Measurements from ENCODE around the gene SLC35G4. TPM values are rescaled to one million over a fixed set of nuclear protein-coding genes. Genes with fewer than 3 reads are reported as not detected.
"Not testable (repeated sequence)": the region's sequence is repeated elsewhere in the genome, so short reads cannot be mapped to it uniquely, and the experiment has no call there.

Gene SLC35G4
- total RNA-seq, 2 donors from 2014 or later: not detected

DNA sequence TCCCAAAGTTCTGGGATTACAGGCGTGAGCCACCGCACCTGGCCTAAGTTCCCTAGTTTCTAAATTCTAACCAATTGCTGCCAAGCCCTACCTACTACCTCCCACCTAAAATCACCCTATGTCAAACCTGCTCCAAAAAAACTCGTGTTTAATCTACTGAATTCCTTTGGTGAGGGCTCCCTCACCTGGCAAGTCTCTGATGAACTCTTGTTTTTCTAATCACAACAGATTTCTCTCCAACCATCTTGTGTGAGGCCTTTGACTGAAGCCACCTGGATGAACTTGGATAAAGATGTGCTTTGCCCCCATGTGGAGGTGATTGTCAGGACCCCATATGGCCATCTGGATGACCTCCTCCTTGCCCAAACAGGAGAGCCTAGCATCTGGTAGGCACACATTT lies 17.4 kb upstream of the SLC35G4 start:
- Histone ChIP-seq H3K4me3 (no peak overlapping the region), H3K27ac (no peak overlapping the region), H3K4me1 (no peaks in the 10 kb centered on the region), H3K9me3 (no peaks in the 10 kb centered on the region), H3K36me3 (replicated peaks in 1 of 2; ENCODE audit: insufficient read depth in 1 of 2, low read depth in 2 of 2) (no peaks in the 10 kb centered on the region), H3K27me3 (no peaks in the 10 kb centered on the region)
- DNase-seq (no peak), ATAC-seq (no peak)
- WGBS, 2 donors: 67 to 75% methylated on average over 3 of the region's 3 CpGs
- intact Hi-C loops (cut with DNase I): no loop called here
- TF ChIP-seq, protein P1, sequence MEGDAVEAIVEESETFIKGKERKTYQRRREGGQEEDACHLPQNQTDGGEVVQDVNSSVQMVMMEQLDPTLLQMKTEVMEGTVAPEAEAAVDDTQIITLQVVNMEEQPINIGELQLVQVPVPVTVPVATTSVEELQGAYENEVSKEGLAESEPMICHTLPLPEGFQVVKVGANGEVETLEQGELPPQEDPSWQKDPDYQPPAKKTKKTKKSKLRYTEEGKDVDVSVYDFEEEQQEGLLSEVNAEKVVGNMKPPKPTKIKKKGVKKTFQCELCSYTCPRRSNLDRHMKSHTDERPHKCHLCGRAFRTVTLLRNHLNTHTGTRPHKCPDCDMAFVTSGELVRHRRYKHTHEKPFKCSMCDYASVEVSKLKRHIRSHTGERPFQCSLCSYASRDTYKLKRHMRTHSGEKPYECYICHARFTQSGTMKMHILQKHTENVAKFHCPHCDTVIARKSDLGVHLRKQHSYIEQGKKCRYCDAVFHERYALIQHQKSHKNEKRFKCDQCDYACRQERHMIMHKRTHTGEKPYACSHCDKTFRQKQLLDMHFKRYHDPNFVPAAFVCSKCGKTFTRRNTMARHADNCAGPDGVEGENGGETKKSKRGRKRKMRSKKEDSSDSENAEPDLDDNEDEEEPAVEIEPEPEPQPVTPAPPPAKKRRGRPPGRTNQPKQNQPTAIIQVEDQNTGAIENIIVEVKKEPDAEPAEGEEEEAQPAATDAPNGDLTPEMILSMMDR (IDR thresholded peaks at IDR 0.05): no peak
- TF ChIP-seq POLR2A (IDR thresholded peaks at IDR 0.05): no peak

DNA sequence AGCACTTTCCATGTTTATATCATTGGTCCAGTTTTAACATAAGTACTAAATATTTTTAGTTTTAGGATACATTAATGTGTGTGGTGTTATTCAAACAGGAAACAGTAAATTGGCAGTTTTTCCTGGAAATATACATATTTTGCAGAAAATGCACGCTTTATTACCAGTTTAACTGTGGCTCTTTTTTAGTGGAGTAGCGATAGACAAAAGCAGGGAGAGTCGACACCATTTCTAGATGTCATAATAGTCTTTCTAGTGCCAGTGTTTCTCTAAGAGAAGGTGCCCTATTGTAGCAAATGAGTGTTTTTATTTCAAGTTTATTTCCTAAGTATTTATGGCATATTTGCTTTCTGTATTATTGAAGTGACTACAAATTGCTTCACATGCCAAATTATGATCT lies 9.1 kb upstream of the SLC35G4 start:
- 70 to 83% methylated on average over 3 of the region's 3 CpGs for WGBS, 2 donors
- Histone ChIP-seq H3K9me3 (no peaks in the 10 kb centered on the region), H3K27ac (no peak overlapping the region), H3K4me1 (no peaks in the 10 kb centered on the region), H3K4me3 (no peak overlapping the region), H3K36me3 (replicated peaks in 1 of 2; ENCODE audit: insufficient read depth in 1 of 2, low read depth in 2 of 2) (no peaks in the 10 kb centered on the region), H3K27me3 (no peaks in the 10 kb centered on the region)
- ATAC-seq: no peak
- DNase-seq: no peak
- intact Hi-C loops (cut with DNase I): no loop called here
- TF ChIP-seq, protein P1 (IDR thresholded peaks at IDR 0.05): no peak

- WGBS, 2 donors: 29 to 44% methylated on average over 2 of the region's 2 CpGs
- no peak for TF ChIP-seq POLR2A (IDR thresholded peaks at IDR 0.05)
- TF ChIP-seq, protein P1 (IDR thresholded peaks at IDR 0.05): no peak
- no peak for ATAC-seq
- no peak for DNase-seq
- intact Hi-C loops (cut with DNase I): no loop called here
- no peaks in the 10 kb centered on the region for H3K9me3 ChIP-seq
- no peaks in the 10 kb centered on the region for H3K4me1 ChIP-seq
- no peak overlapping the region for H3K4me3 ChIP-seq
- H3K27me3 ChIP-seq: no peaks in the 10 kb centered on the region
- no peak overlapping the region for H3K27ac ChIP-seq
- no peaks in the 10 kb centered on the region for H3K36me3 ChIP-seq (replicated peaks in 1 of 2; ENCODE audit: insufficient read depth in 1 of 2, low read depth in 2 of 2)
These were observed 1.5 kb upstream of the SLC35G4 start for GRCh38 chr18:11607906-11608305.

GRCh38 chr18:11608618-11609017 lies 778 bp upstream of the SLC35G4 start:
- H3K27me3 ChIP-seq; intact Hi-C loops (cut with DNase I); DNase-seq; ATAC-seq; H3K27ac ChIP-seq; H3K9me3 ChIP-seq; H3K4me3 ChIP-seq; H3K36me3 ChIP-seq (replicated peaks in 1 of 2; ENCODE audit: insufficient read depth in 1 of 2, low read depth in 2 of 2); H3K4me1 ChIP-seq: not testable (repeated sequence)
- 74 to 84% methylated on average over 7 to 9 of the region's 19 CpGs for WGBS, 2 donors

DNA sequence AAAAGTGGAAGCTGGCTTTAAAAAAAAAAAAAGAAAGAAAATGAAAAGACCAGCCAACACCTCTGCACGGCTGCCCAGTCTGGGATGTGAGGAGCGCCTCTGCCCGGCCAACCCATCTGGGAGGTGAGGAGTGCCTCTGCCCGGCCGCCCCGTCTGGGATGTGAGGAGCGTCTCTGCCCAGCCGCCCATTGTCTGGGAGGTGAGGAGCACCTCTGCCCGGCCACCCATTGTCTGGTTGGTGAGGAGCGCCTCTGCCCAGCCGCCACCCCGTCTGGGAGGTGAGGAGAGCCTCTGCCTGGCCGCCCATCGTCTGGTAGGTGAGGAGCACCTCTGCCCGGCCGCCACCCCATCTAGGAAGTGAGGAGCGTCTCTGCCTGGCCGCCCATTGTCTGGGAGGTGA lies 3.7 kb downstream of the SLC35G4 start:
- H3K27ac ChIP-seq; ATAC-seq; H3K4me3 ChIP-seq; H3K27me3 ChIP-seq; intact Hi-C loops (cut with DNase I); H3K4me1 ChIP-seq; H3K36me3 ChIP-seq (replicated peaks in 1 of 2; ENCODE audit: insufficient read depth in 1 of 2, low read depth in 2 of 2); H3K9me3 ChIP-seq; DNase-seq: not testable (repeated sequence)
- 84 to 88% methylated on average over 7 to 17 of the region's 18 CpGs for WGBS, 2 donors

GRCh38 chr18:11613611-11614010 lies 4.2 kb downstream of the SLC35G4 start:
- DNase-seq; H3K27ac ChIP-seq; H3K4me1 ChIP-seq; intact Hi-C loops (cut with DNase I); ATAC-seq; H3K9me3 ChIP-seq; H3K27me3 ChIP-seq; H3K4me3 ChIP-seq; H3K36me3 ChIP-seq (replicated peaks in 1 of 2; ENCODE audit: insufficient read depth in 1 of 2, low read depth in 2 of 2): not testable (repeated sequence)
- 85 to 92% methylated on average over 2 to 9 of the region's 23 CpGs for WGBS, 2 donors

GRCh38 chr18:11614042-11614441 lies 4.6 kb downstream of the SLC35G4 start:
- H3K9me3 ChIP-seq; H3K4me1 ChIP-seq; H3K27ac ChIP-seq; H3K36me3 ChIP-seq (replicated peaks in 1 of 2; ENCODE audit: insufficient read depth in 1 of 2, low read depth in 2 of 2); ATAC-seq; intact Hi-C loops (cut with DNase I); H3K4me3 ChIP-seq; H3K27me3 ChIP-seq; DNase-seq: not testable (repeated sequence)
- WGBS, 2 donors: 88 to 100% methylated on average over 5 to 19 of the region's 21 CpGs

DNA sequence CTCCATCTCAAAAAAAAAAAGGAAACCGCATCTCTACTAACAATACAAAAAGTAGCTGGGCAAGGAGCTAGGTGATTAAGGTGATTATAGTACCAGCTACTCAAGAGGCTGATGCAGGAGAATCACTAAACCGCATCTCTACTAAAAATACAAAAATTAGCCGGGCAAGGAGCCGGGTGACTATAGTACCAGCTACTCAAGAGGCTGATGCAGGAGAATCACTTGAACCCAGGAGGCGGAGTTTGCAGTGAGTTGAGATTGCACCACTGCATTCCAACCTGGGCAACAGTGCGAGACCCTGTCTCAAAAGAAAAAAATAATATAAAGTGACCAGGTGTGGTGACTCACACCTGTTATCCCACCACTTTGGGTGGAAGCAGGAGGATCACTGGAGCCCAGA lies 5.6 kb downstream of the SLC35G4 start:
- H3K27ac ChIP-seq; H3K4me1 ChIP-seq; H3K4me3 ChIP-seq; H3K9me3 ChIP-seq; H3K27me3 ChIP-seq; ATAC-seq; intact Hi-C loops (cut with DNase I); DNase-seq; H3K36me3 ChIP-seq (replicated peaks in 1 of 2; ENCODE audit: insufficient read depth in 1 of 2, low read depth in 2 of 2): not testable (repeated sequence)
- 92 to 93% methylated on average over 6 of the region's 6 CpGs for WGBS, 2 donors

DNA sequence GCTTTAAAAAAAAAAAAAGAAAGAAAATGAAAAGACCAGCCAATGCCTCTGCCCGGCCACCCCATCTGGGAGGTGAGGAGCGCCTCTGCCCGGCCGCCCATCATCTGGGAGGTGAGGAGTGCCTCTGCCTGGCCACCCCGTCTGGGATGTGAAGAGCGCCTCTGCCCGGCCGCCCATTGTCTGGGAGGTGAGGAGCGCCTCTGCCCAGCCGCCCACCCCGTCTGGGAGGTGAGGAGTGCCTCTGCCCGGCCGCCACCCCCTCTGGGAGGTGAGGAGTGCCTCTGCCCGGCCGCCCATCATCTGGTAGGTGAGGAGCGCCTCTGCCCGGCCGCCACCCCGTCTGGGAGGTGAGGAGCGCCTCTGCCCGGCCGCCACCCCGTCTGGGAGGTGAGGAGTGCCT lies 37.9 kb downstream of the SLC35G4 start:
- ATAC-seq; H3K27me3 ChIP-seq; H3K36me3 ChIP-seq (replicated peaks in 1 of 2; ENCODE audit: insufficient read depth in 1 of 2, low read depth in 2 of 2); H3K4me3 ChIP-seq; H3K4me1 ChIP-seq; DNase-seq; H3K27ac ChIP-seq; intact Hi-C loops (cut with DNase I); H3K9me3 ChIP-seq: not testable (repeated sequence)
- 61 to 92% methylated on average over 3 to 11 of the region's 23 CpGs for WGBS, 2 donors

- H3K4me1 ChIP-seq: not testable (repeated sequence)
These were observed 38.4 kb downstream of the SLC35G4 start for GRCh38 chr18:11647804-11648203.

More at GRCh38 chr18:11647804-11648203, 38.4 kb downstream of the SLC35G4 start:
- 86 to 93% methylated on average over 8 to 20 of the region's 26 CpGs for WGBS, 2 donors
- H3K27ac ChIP-seq; DNase-seq; H3K4me3 ChIP-seq; intact Hi-C loops (cut with DNase I); H3K36me3 ChIP-seq (replicated peaks in 1 of 2; ENCODE audit: insufficient read depth in 1 of 2, low read depth in 2 of 2); H3K9me3 ChIP-seq; ATAC-seq; H3K27me3 ChIP-seq: not testable (repeated sequence)

Measured in body of pancreas (tissue), 4 donors.